Right lobe of liver (tissue), 6 donors: ENCODE results near the gene OR52N4. TPM values are rescaled to one million over a fixed set of nuclear protein-coding genes. Genes with fewer than 3 reads are reported as not detected.
"Not testable (repeated sequence)": the region's sequence is repeated elsewhere in the genome, so short reads cannot be mapped to it uniquely, and the experiment has no call there.

Source experiments
- ATAC-seq, 4 donors: fragments of 200-7000 bp; cut with Tn5 transposase; one replicate each; pipeline ENCODE4 v1.9.1; 2020; ENCODE audit warnings: mild to moderate bottlenecking in 4 of 4, moderate library complexity in 4 of 4
- DNase-seq, 3 donors: peaks; one replicate each; pipeline ENCODE4 v3.0.0-alpha.2; 2020
- H3K27ac ChIP-seq, 3 donors: fragments of 200-600 bp; one replicate each; pipeline ENCODE4 v1.8.0; 2022
- H3K27me3 ChIP-seq, 2 donors: fragments of 200-600 bp; one replicate each; pipeline ENCODE4 v1.8.0; 2022
- H3K36me3 ChIP-seq, 4 donors: fragments of 200-600 bp; sonication (generic) in 1 of 4; one replicate each; pipeline versions ENCODE4 v1.5.1 to v1.8.0; 2017 to 2022; ENCODE audit warnings: control low read depth in 1 of 4
- H3K4me1 ChIP-seq, 4 donors: fragments of 200-600 bp; sonication (generic) in 1 of 4; one replicate each; pipeline versions ENCODE4 v1.5.1 to v1.8.0; 2017 to 2022; ENCODE audit warnings: control low read depth in 1 of 4
- H3K4me3 ChIP-seq, 3 donors: fragments of 200-600 bp; one replicate each; pipeline ENCODE4 v1.8.0; 2022
- H3K9me3 ChIP-seq, 4 donors: fragments of 200-600 bp; sonication (generic) in 1 of 4; one replicate each; pipeline versions ENCODE4 v1.5.1 to v1.8.0; 2017 to 2022; ENCODE audit warnings: control low read depth in 1 of 4
- CTCF ChIP-seq, 4 donors: fragments of 200-600 bp in 3 of 4; fragments of 450-650 bp in 1 of 4; IDR thresholded peaks; one replicate each; pipeline versions ENCODE4 v1.5.1 to v1.8.0; 2016 to 2022; ENCODE audit warnings: antibody characterized with exemption in 4 of 4, mild to moderate bottlenecking in 2 of 4
- POLR2A ChIP-seq: fragments of 450-650 bp; IDR thresholded peaks from one replicate; pipeline ENCODE4 v1.6.1; 2017; ENCODE audit warnings: antibody characterized with exemption, mild to moderate bottlenecking
- WGBS: methylation state at CpG from one replicate; pipeline ENCODE4 v1.1.6; 2018; ENCODE audit warnings: low coverage, low lambda C conversion rate; ENCODE audit not compliant: insufficient coverage; ENCODE audit errors: missing lambda C conversion rate; 5-methylcytosine and 5-hydroxymethylcytosine counted together
- intact Hi-C, 2 donors: fragments of 100-400 bp; cut with DNase I; formaldehyde crosslinking; loops; one replicate each; pipeline versions ENCODE4 v1.11.2 to v1.14.1; 2022
- long read RNA-seq: library from polyadenylated mRNA; unstranded; transcript quantifications from one replicate; pipeline ENCODE4 v2.0.0, GENCODE V29; 2019
- total RNA-seq, 6 experiments: library from RNA; depleted of rRNA in 2 of 6; stranded (reverse); fragments of >200 nt in 2 of 6; fragmentation: NEBNext Ultra II Directional in 3 of 6; extraction: Animal tissue kit (Norgen Biotek cat#: 25700) in 3 of 6; gene quantifications; one replicate each; pipeline versions ENCODE4 v1.1.0 to v1.2.4, GENCODE V29; 2016 to 2023
- donor health status: DM: no; HTN: yes; CAD: no.
- donor health status: DM: no; HTN: no; CAD: no.
- donor health status: DM: no; HTN: no; CAD: no.
- donor health status: DM: no; HTN: yes; CAD: no.
- donor health status: DM: no; HTN: yes; CAD: no.

Gene OR52N4
- not detected for total RNA-seq
- long read RNA-seq: 0 reads

- Histone ChIP-seq H3K9me3 (no peaks in the 10 kb centered on the region), H3K27me3 (no peaks in the 10 kb centered on the region), H3K4me1 (no peaks in the 10 kb centered on the region), H3K4me3 (no peak within 1 kb of the TSS), H3K36me3 (no peaks in the 10 kb centered on the region), H3K27ac (no peak within 1 kb of the TSS)
- no peak for ATAC-seq
- 83% methylated on average over 1 of the region's 1 CpG for WGBS
- TF ChIP-seq CTCF (IDR thresholded peaks at IDR 0.05) (no peak), POLR2A (no peak)
- intact Hi-C loops: no loop called here
- DNase-seq: no peak
These were observed at the start of gene OR52N4 for GRCh38 chr11:5753943-5754342. Gene OR52N4, plus strand, starts transcription at chr11:5754243. Its CDS starts 498 bp downstream, at chr11:5754741.

GRCh38 chr11:5705688-5706087, 48.4 kb upstream of the OR52N4 start:
- Histone ChIP-seq H3K4me3 (no peak overlapping the region), H3K27me3 (no peaks in the 10 kb centered on the region), H3K36me3 (peaks cover 0 to 5% (median 2%) of the 10 kb centered on the region in 4 donors), H3K9me3 (no peaks in the 10 kb centered on the region), H3K4me1 (no peaks in the 10 kb centered on the region), H3K27ac (no peak overlapping the region)
- 90% methylated on average over 4 of the region's 4 CpGs for WGBS
- intact Hi-C loops: no loop called here
- ATAC-seq (no peak), DNase-seq (no peak)
- TF ChIP-seq CTCF (IDR thresholded peaks at IDR 0.05) (no peak), POLR2A (no peak)

- no peak overlapping the region for H3K27ac ChIP-seq
- no peaks in the 10 kb centered on the region for H3K4me1 ChIP-seq
- intact Hi-C loops: no loop called here
- H3K36me3 ChIP-seq: peaks cover 0 to 5% (median 0%) of the 10 kb centered on the region in 4 donors
- DNase-seq (no peak), ATAC-seq (peak; percentile 55 to 73 (median 64))
- no peaks in the 10 kb centered on the region for H3K27me3 ChIP-seq
- H3K4me3 ChIP-seq: no peak overlapping the region
- H3K9me3 ChIP-seq: no peaks in the 10 kb centered on the region
- TF ChIP-seq CTCF (IDR thresholded peaks at IDR 0.05) (peak; percentile 43 to 59 (median 50)), POLR2A (no peak)
- 27% methylated on average over 1 of the region's 1 CpG for WGBS
These were observed 41.5 kb upstream of the OR52N4 start for GRCh38 chr11:5712507-5712906.

- WGBS: 38% methylated on average over 1 of the region's 5 CpGs
- peaks cover 0 to 5% (median 0%) of the 10 kb centered on the region in 4 donors for H3K36me3 ChIP-seq
- no peaks in the 10 kb centered on the region for H3K27me3 ChIP-seq
- H3K4me1 ChIP-seq: no peaks in the 10 kb centered on the region
- H3K4me3 ChIP-seq: no peak overlapping the region
- no peak for TF ChIP-seq POLR2A
- TF ChIP-seq CTCF (IDR thresholded peaks at IDR 0.05): no peak
- ATAC-seq: no peak
- DNase-seq: no peak
- intact Hi-C loops: no loop called here
- H3K27ac ChIP-seq: no peak overlapping the region
- no peaks in the 10 kb centered on the region for H3K9me3 ChIP-seq
These were observed 40.3 kb upstream of the OR52N4 start for GRCh38 chr11:5713695-5714094.

GRCh38 chr11:5716518-5716917, 37.5 kb upstream of the OR52N4 start:
- not testable (repeated sequence) for ATAC-seq

More at GRCh38 chr11:5716518-5716917, 37.5 kb upstream of the OR52N4 start:
- H3K4me1 ChIP-seq, H3K36me3 ChIP-seq, H3K27ac ChIP-seq, H3K4me3 ChIP-seq, H3K27me3 ChIP-seq, DNase-seq, intact Hi-C loops, H3K9me3 ChIP-seq: not testable (repeated sequence)
- 86% methylated on average over 1 of the region's 1 CpG for WGBS
